SKM-1 treated with dmso at 0.1 percent for 144 hours (cell line): Measurements from ENCODE around the gene C2CD4A.

Experiments
- DNase-seq: peaks from one replicate; lab custom pipeline; 2025; ENCODE audit not compliant: unreplicated experiment; lab: John Stamatoyannopoulos, UW

C2CD4A gene

GRCh38 chr15:62059108-62059815 is 7.5 kb upstream of the C2CD4A start:
- no peak for DNase-seq

DNA sequence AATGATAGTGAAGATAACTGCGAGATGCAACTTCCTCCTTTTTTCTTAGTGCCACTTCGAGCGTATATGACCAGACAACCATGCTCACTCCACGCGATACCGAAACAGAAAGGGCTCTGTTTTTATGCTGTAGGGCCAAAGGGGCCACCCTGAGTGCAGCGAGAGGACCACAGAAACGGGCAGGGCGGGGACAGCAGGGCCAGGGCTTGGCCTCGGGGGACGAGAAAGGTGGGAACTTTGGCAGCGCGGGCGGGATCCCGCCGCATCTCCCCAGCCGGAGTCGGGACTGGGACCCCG is 7.0 kb upstream of the C2CD4A start:
- peak; percentile 80 for DNase-seq

DNA sequence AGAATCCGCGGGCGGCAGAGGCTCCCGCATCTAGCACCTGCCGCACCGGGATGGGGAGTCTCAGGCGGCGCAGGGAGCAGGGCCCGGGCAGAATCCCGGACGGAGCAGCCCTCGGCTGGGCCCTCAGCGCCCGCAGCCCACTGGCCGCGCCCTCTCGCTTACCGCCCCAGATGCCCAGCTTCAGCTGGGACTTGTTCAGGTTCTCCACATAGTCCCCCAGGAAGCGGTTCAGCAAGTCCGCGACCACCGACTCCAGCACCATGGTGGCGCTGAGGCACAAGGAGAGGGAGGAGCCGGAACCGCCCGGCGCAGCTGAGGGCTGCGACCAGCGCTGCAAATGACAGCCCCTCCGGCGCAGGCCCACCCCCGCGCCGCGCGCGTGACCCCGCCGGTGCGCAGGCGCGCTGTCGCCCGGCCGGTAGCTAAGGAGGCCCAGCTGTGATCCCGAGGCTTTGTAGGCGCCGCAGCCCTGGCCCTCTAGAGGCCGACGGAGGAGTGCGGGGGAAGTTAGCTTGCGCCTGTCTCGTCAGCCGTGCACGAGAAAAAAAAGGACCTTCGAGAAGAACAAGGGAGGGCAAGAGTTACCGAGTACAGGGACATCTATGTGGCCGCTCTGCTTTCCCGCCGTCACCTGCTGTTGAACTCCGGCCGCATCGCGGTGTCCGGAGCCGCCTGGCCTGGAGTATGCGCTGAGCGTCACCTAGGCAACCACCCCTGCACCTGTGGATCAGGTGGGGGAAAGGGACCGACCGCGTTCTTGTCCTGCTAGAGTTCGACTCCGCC is 6.5 kb upstream of the C2CD4A start, which contains the start of gene VPS13C:
TSS of gene VPS13C (minus strand) at position 335 of the 783 bp plus-strand sequence. CDS start at position 262, 73 bp downstream.
- DNase-seq: peak; percentile 95

DNA sequence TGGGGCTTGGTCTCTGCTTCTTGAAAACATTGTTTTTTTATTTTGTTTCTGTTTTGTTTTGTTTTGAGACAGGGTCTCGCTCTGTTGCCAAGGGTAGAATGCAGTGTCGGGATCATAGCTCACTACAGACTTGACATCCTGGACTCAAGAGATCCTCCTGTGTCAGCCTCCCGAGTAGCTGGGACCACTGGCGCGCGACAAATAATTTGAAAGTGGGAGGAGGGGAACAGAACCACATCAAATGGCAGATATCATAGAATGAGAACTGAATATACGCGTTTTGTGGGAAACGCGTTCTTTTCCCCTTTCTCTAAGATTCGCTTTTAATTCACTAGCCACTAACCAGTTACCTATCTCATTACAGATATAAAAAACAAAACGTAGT is 5.9 kb upstream of the C2CD4A start:
- DNase-seq: no peak

GRCh38 chr15:62063825-62064635 is 2.7 kb upstream of the C2CD4A start:
- DNase-seq: no peak

DNA sequence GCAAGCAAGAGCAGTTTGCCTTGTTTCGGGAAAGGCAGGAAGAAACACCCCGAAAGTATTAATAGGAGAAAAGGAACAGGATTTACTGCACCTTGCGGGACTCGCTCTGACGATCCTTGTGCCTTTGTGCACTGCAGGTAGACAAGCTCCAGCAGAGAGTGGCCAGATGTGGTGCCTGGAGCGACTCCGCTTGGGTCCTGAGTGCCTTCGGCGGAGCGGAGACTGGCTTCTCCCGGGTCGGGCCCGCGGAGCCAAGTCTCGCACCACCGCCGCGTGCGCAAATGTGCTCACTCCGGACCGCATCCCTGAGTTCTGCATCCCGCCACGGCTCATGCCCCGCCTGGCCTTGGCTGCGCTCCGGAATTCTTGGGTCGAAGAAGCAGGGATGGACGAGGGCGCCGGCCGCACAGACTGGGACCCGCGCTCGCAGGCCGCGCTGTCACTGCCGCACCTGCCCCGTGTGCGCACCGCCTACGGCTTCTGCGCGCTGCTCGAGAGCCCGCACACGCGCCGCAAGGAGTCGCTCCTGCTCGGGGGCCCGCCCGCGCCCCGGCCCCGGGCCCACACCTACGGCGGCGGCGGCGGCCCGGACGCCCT is 769 bp downstream of the C2CD4A start:
- DNase-seq: no peak

GRCh38 chr15:62068071-62068809 is 1.5 kb downstream of the C2CD4A start:
- DNase-seq: no peak

DNA sequence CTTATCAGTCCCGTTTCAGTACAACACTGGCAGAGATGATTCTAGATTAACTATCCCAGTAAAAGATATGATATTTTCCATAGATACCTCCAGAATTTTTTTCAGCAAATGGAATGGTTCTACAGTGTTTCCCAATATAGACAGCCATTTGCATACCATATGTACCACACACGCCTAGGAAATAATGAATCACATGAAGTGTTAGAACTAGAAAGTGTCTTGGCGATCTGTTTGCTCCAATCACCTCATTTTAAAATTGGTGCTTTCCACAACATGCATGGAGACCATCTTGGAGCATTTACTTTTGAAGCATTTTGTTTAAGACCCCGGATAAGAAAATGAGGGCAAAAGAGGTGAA is 2.0 kb downstream of the C2CD4A start:
- DNase-seq: no peak

GRCh38 chr15:62069551-62069950 is 2.8 kb downstream of the C2CD4A start:
- no peak for DNase-seq

DNA sequence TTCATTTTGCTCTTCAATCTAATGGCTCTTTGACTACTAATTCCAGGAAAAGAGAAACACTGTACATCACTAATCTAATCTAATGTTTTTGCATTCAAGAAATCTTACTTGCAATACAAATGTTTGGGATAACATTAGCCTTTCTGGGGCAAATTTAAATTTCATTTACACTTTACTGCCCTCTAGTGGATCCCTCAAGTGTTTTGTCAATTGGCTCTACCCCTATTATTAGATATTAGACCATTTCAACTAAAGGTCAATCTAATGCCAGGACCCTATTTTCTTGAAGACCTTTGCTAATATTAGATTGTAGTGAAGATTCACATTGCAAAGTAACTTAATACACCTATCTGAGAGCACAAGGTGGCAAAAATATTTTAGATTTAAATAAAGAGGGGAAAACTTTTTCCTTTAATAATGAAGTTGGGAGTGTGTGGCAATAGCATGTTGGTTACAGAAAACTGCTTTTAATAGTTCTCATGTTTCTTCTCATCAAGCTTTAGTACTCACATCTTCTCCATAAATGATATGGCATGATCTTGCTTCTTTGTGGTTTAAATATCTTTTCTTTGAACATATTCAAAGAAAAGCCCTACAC is 5.0 kb downstream of the C2CD4A start:
- DNase-seq: no peak

DNA sequence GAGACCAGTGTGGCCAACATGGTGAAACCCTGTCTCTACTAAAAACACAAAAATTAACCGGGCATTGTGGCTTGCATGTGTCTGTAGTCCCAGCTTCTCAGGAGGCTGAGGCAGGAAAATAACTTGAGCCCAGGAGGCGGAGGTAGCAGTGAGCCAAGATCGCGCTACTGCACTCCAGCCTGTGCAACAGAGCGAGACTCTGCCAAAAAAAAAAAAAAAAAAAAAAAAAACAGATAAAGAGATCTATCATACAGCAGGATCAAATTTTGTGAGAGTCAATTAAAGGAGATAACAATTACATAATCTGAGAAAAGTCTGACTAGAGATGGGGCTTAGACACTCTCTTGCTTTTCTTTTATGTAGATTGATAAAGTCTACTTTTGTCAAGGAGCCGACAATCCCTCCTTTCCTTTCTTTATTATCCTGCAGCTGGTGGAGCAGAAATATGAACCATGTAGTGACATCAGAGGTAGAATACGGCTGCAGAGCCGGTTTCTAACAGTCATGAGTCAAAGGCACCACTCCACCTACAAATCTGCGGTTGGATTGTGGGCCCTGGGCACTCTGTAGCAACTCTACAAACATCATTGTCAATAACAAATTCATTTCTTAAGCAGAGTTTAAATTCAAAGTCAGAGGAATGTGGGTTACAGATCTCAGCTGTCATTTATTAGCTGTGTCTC is 9.0 kb downstream of the C2CD4A start:
- no peak for DNase-seq

DNA sequence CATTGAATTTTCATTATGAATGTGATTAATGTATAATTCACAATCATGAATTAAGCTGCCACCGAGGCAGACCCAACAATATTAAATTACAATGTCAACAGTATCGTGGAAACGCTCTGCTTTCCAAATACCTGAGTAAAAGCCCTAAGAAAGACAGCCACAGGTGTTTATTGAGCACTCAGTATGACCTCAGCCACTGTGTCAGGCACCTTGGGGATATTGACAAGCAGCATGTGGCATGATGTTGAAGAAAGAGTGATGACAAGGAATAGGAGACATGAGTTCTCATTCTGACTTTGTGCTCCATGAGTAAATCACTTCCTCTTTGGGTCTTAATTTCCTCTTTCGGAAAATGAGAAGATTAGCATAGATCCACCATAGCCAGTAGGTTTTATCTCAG is 12.8 kb downstream of the C2CD4A start:
- DNase-seq: no peak

DNA sequence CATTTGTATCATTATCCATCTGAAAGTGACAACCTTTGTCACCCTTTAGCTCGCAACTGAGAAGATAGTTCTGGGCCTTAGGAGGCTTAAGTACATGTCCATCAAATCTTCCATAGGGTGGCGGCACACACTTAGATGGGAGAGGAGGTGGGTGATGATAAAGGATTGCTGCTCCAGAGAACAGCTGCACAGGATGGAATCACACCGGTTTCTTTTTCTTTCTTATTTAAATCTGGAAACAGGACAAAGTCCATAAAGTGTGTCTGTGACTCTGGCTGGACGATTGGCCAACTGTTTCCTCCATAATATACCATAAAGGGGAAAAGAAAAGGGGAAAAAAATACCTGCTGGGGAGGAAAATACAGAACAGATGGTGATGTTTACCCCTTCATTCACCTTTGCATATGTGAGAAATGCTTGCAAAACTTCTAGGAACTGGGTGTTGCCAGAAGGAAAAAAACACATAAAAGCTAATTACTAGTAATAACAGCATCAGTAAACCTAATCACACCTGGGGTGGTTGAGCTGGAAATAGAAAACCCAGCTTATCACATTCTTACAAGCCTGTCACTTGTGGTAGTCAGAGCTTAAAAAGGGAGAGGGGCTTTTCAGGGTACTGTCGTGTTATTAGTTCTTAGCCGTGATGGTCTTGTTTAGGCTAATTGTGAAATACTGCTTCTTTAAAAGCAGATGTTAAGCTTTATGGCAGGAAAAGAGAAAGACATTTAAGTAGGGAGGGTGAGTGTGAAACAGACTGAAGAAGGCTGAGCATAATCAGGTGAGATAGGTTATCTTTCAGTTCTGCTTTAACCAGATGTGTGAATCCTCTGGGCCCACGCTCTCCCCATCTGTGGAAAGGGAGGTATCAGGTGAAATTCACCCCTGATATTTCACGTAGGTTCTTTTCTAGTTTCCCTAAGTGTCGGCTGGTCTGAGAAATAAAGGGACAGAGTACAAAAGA is 16.7 kb downstream of the C2CD4A start:
- no peak for DNase-seq

DNA sequence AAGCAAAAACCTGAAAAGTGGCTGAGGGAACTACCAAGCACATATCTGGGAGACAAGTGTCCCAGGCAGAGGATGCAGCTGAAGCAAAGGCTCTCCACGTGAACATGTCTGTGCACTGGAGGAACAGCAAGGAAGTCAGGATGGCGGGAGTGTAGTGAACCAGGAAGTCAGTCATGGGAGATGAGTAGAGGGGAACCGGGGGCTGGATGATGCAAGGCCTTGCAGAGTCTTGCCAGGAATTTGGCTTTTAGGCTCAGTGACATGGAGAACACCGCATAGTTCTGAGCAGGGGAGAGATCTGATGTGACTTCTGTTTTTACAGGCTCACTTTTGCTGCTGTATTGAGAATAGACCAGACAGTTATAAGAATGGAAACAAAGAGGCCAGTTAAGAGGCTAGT is 19.0 kb downstream of the C2CD4A start:
- DNase-seq: no peak

GRCh38 chr15:62087671-62088352 is 21.0 kb downstream of the C2CD4A start:
- DNase-seq: no peak

DNA sequence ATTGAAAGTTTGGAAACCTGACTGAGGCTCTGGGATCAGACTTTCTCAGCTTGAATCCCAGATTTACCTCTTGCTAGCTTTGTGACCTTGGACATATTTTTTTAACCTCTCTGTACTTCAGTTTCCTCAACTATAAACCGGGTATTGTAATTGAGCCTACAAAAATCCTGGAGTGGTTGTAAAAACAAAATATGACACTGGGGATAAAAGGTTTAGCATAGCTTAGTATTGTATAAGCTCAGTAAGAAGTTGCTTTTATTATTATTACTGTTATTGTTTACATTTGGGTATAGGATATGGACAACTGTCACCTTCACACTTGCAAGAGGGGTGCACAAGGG is 21.5 kb downstream of the C2CD4A start:
- DNase-seq: no peak

DNA sequence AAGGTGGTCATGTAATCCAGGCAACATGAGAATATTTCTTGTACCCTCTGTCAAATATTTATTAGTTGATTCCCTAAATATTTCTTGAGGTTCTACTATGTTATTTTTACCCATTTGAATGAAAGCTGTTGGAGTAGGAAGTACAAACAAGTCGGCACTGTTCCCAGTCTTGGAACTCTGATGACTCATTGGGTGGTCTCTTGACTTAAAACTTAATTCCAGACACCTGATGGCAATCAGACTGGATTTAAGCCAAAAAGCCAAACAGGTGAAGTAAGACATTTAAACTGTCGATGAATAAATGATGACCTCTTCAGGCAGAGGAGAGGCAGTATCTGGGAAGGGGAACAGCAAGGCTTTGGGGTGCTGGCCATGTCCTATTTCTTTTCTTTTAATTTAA is 22.8 kb downstream of the C2CD4A start:
- DNase-seq: no peak

GRCh38 chr15:62090988-62091387 is 24.2 kb downstream of the C2CD4A start:
- no peak for DNase-seq
